Activated CD4-positive, alpha-beta T cell treated with anti-CD3 and anti-CD28 coated beads for 1 hour (primary cell): ENCODE results near the gene ADPGK.
"Not testable (repeated sequence)": the region's sequence is repeated elsewhere in the genome, so short reads cannot be mapped to it uniquely, and the experiment has no call there.

Experiments
- DNase-seq: peaks from one replicate; pipeline ENCODE4 v3.0.0-alpha.2; 2020

Gene ADPGK

DNA sequence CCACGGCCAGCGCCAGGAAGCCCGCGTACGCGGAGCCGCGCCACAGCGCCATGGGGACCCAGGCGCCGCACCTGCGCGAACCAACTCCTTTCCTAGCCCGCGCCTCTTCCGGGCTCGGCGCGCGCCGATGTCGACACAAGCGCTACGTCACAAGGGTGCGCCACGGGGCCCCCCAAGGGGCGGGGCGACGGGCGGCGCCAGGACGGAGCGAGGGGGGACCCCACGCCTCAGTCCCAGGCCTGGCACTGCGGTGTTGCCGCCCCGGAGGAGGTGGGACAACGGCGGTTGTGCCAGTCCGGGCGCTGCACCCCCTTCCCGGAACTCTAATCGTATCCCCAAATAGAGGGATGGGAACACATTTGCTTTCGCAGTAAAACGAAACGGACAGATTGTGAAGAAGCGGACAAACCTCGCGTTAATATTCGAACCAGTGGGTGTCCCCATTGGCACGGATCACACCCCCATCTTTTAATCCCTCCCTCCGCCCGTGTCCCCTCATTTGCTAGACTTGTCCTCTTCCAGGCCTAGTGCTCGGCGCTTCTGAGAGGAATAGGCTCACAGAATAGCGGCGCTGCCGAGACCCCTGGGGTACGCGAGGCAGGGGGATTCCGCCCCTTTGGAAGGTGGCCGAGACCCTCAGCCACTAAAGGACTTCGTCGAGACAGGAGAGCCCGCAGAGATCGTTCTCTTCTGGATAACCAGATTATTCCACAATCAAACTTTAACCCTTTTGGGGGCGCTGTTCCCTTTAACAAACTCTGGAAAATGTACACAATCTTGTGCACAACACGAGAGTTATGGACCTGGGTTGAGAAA, at the start of gene ADPGK:
Gene ADPGK, minus strand, starts transcription at position 119 of the 816 bp plus-strand sequence. Its CDS starts 67 bp downstream, at position 52.
- peak; percentile 94 for DNase-seq

DNA sequence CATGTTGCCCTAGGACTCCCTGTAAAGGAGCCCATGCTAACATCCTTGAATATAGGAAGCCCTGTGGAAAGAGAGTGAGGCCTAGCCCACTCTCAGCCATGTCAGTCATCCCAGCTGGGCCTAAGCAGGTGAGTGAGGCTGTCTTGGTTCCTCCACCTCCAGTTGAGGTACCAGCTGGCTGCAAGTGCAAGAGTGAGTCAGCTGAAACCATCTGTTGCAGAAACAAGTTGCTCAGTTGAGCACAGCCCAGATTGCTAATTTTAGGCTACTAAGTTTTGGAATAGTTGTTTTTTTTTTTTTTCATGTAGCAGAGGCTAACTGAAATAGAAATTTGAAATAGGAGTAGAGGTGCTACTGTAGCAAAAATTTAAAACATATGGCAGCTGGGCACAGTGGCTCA, 43.7 kb upstream of the ADPGK start:
- DNase-seq: no peak

DNA sequence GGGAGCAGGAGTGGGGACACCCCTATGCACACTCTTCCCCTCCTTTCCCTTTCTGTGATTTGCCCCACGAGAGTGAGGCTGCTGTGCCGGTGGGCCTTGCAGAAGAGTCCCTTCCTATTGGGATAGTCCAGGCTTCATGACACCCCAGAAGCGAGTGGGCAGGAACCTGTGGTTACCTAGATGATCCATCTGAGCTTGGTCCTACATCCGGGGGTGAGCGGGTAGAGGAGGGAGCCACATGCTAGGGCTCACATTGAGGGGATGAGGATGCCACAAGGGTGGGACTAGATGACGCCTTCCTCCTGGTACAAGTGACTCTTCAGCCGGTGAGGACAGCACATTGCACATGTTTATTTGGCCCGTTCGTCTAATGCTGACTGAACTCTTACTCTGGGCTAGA, 43.1 kb upstream of the ADPGK start:
- no peak for DNase-seq

DNA sequence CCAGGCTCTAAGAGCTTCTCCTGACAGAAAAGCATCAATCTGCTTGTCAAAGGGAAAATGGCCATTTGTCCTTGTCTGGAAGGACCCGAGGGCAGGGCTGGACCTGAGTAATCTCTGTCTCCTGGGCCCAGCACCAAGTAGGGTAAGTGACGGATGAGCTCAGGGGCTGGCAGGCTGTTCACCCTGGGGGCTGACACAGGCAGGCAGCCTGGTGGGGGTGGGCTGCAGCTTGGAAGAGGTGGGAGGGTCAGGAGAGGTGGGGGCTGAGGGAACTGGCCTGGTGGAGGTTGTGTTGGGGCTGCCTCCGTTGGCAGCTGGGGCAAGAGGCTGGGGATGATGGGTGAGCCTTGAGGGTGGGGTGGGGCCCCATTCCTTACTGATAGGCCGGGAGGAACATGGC, 42.3 kb upstream of the ADPGK start:
- DNase-seq: no peak

DNA sequence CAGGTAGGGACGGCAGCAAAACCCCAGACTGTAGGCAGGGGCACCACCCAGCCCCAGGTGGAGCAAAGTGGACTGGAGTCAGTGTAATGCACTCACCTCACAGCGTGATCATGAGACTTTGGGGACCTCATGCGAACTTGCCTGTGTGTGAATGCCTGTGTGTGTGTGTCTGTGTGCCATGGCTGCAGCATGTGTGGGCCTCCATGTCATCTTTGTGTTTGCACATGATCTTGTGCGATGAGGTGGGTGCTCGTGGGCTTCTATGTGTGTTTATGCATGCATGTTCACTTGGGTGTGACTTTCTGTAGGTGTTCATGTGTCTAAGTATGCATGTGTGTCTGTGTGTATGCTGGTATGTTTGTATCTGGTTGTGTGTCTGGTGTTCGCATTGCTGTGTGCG, 41.2 kb upstream of the ADPGK start:
- no peak for DNase-seq

DNA sequence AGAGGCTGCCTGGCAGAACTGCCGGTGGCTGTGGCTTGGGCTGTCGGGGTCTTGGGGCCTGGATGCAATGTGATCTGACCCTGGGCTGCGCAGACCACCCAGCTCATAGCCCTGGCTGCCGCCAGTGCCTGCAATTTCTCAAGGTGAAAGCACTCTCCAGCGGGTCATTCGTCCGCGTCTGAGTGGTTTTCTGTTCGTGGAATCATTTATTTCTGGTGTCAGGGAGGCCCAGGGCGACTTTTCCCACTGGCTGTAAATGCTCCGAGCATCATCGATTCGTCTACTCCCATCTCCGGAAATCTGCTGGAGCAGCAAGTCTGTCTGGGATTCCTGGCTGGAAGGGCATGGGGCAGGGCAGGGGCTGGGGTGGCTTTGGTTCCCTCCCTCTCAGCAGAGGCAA, 40.6 kb upstream of the ADPGK start:
- DNase-seq: no peak

DNA sequence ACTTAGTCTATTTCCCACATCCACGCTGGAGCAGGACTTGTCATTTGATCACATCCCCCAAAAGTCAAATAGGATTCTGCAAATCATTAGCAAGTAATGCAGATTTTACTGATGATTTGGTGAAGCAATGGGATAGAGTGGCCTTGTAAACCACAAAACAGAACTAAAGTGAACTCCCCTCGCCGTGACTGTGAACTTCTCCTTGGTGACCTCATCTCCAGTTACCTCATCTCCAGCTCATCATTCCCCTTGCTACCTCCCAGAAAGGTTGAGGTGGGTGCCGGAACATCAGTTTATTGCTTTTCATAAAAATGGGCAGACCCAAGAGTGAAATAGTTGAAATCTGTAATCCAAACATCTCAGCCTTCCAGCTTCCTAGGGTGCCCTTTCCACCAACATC, 36.7 kb upstream of the ADPGK start:
- no peak for DNase-seq

DNA sequence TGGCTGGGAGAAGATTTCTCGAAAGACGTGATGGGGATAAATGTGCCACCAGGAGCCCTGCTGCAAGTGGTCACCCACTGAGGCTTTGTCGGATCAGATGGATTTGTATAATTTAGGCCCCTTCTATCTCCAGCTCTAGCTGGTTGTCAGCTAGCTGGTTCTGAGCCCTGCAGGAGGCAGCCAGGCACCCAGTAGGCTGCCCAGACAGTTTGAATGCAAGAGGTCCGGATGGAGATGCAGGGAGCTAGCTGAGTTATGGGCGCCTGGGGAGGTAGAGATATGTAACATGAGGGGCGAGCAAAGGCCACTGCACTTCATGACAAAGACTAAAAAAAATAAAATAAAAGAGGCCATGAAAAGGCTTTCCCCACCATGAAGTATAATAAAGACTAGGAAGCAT, 35.1 kb upstream of the ADPGK start:
- no peak for DNase-seq

DNA sequence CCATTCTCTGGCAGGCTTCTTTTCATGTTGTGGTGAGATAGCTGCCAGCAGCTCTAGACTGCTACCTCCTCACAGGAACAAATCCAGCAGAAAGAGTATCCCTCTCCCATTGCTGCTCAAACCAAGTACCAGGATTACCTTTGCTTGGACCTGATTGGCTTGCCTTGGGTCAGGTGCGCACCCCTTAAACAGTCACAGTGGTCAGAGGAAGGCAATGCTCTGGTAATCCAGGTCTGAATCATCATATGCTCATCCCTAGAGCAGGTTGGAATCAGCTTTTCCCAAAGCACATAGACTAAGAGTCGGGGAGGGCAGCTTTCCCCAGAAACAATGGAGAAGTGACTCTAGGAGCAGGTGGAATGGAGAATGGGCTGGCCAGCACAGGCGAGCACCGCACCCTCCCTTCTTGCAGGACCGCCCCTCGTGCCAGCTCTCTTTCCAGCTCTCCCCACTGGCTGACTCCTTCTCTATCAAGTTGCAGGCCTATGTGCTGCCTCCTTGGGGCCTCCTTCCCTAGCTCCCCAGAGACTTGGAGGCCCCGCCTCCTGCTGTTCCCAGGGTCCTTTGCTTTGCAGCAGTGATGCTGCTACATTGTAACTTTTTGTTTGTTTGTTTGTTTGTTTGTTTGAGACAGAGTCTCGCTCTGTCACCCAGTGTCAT, 29.9 kb upstream of the ADPGK start:
- no peak for DNase-seq

DNA sequence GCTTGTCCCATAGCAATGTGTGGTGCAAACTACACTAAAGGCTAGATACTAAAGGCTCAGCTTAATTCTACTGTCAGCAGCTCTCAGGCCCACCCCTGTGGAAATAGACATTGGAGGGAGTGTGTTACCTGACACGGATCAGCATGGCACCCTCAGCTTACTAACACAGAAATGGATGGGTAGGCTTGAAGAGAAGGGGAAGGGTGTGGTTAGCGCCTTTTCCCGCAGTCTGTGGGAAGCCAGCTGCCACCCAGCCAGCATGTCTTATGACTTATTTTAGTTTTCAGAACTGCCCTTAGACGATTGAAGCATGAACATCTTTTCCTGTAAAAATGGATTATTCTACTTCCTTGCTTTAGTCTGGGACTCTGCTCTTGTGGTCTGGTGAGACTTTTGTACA, 25.8 kb upstream of the ADPGK start:
- no peak for DNase-seq

DNA sequence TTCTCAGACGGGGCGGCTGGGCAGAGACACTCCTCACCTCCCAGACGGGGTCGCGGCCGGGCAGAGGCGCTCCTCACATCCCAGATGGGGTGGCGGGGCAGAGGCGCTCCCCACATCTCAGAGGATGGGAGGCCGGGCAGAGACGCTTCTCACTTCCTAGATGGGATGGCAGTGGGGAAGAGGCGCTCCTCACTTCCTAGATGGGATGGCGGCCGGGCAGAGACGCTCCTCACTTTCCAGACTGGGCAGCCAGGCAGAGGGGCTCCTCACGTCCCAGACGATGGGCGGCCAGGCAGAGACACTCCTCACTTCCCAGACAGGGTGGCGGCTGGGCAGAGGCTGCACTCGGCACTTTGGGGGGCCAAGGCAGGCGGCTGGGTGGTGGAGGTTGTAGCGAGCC, 23.8 kb upstream of the ADPGK start:
- not testable (repeated sequence) for DNase-seq

DNA sequence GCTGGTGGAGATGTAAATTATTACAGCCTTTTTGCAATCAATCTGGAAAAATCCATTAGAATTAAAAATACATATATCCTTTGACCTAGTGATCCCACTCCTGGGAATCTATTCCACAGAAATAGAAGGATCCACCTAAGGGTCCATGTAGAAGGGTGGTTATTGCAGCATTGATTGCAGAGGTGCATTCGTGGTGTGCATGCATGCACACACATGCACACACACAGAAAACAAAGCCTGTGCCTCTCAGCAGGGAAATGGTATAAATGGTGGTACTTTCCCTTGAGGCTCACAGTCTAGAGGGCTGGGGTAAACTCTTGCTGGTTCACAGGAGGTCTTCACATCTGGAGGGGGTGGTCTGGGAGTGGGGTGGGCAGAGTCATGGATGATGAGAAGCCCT, 19.4 kb upstream of the ADPGK start:
- DNase-seq: no peak

DNA sequence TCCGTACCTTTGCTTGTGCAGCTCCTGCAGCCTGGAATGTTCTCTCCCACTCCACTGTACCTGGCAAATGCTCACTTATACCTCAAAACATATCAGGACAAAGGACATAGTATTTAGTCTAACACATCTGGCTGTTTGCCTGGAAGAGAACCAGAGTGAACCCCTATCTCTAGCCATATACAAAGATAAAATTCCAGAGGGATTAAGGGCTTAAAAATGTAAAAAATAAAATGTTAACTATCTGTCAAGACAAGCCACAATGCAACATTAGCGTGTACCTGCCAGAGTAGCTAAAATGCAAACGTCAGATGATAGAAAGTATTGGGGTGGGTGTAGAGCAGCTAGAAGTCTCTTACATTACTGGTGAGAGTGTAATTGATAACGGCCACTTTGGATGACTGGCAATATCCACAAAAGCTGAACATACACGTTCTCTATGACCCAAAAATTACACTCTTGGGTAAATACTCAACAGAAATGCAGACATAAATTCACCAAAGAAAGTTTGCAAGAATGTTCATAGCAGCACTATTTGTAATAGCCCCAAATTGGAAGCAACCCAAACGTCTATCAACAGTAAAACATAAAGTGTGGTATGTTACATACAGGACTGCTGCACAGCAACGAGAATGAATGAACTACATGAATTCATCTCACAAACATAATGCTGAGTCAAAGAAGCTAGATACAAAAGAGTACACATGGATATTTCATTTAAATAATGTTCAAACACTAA, 18.2 kb upstream of the ADPGK start:
- DNase-seq: no peak

DNA sequence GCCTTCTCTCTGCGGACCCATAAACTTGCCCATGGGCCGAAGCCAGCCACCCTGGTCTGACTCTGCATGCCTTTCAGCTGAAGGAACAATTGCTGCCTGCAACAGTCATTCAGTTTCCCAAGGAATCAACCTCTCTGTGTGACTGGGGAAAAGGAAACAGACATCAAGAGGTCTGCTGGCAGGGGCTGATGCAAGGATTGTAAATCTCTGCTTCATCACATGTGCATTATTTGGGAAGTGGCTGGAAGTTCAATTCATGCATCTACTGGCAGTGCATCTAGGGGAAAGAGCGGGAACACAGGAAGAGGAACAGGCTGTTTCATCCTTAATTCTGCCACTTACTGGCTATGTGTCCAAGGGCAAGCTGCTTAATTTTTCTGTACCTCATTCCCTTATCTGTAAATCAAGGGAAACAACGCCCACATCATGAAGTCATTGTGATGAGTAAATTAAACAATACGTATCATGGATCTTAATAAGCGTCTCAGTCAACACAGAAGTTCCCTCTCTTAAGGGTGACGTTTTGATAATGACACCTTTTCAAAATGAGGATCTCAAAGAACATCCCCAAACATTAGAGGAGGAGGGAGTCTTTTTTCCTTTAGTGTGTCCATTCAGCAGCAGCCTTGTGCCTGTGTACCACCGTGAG, 17.4 kb upstream of the ADPGK start:
- DNase-seq: no peak

DNA sequence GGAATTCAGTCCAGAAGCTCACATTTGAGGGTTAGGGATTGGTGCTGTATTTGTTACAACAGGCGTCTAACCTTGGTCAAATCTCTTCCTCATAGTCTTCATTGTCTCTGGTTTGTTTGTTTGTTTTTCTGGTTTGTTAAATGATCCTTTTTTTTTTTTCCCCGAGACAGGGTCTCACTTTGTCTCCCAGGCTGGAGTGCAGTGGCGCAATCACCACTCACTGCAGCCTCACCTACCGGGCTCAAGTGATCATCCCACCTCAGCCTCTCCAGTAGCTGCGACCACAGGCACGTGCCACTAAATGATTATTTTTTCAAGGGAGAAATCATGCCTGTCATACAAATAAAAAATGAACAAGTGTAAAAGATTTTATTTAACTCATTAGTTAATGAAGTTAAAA, 14.3 kb upstream of the ADPGK start:
- no peak for DNase-seq

DNA sequence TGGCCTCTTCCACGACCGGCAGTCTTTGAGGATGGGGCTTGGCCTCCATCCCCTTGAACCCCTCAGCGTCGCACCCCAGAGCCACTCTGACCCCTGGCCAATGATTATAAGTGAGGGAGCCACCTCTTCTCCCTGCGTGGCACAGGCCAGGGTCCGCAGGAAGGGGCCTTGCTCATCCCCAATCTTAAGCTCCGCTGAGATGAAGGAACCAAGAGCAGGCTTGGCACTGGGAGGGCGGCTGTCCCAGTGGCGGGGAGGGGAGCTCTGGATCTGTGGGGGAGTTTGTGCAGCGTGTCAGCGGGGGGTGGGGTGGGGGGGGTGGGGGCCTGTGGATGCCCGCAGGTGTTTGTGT, 13.8 kb upstream of the ADPGK start:
- no peak for DNase-seq

DNA sequence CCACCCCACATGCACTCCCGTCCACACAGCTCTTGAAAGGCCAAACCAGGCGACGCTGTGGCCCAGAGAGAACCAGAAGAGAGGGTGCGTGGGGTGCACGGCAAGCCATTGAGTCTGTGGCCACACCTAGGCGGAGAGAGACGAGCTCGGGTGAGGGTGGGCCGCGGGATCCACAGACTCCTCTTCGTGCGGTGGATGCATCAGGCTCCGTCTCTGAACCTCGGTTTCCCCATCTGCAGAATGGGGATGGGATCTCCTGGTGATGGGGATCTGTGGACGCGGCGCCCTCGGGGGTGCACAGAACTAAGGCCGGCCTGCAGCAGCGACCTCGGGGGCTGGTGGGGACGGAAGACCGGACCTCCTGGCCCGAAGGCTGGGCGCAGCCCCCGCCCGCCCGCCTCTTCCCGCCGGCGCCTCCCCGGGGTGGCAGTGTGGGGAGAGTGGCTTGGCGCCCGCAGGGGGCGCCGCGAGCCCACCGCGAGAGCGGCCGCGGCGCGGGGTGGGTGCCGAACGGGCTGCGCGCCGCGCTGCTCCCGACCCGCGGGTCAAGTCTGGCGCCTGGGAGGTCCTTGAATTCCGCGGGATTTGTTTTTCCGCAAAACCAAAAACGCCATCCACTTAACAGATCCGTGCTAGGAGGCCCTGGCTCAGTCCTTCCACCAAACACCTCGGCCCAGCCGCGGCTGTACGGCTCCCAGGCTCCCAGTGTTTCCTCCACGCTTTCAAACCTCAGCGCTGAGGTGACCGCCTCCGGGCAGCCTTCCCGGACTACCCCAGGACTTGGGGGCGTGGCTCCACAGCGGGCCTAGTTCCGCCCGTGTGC, 13.2 kb upstream of the ADPGK start:
- DNase-seq: peak; percentile 13

DNA sequence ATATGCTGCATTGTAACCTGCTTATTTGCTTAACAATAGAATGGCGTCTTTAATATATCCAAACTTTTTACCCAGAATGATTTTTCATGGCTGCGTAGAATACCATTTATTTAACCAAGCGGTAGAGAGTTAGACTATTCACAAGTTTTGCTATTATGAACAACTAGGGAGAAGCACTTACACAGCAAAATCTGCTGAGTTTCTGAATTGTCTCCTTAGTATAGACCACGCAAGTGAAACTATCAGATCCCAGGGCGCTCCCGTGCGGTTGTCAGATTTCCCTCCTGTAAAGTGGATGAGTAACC, 12.6 kb upstream of the ADPGK start:
- DNase-seq: no peak

DNA sequence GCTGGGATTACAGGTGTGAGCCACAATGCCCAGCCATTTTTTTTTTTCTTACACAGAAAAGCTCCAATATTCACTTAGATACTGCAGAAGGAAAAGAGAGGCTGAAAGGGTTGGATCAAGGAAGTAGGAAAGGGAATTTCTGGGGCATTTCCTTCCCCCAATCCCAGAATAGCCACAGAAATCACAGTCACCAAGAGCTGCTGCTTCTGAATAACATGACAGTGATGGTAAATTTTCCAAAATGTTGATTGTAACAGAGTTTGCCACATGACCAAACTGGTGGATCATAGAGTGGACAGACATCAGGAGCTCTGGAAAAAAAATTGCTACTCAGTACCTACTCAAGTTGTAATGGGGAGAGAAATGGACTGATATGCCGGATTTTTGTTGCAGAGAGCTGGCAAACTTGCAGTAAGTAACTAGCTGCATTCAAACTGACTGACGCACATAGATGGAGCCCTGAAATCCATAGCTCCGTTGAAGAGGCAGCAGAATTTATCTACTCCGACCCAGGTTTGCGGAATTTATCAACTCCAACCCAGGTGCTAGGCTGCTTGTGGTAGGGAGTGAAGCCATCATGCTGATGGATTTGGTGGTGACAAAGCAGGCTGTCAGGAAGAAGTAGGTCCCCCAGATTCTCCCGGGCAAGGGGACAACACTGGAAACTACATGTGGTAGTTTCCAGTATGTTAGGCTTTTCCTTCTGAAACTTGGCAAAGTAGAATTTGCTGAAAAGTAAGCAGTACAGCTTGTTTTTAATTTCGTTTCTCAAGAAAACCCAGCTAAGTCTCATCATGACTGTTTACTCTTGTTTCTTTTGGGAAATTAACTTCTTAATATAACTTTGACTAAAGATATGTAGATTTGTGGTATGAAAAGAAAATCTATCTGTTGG, 10.5 kb upstream of the ADPGK start:
- DNase-seq: no peak

DNA sequence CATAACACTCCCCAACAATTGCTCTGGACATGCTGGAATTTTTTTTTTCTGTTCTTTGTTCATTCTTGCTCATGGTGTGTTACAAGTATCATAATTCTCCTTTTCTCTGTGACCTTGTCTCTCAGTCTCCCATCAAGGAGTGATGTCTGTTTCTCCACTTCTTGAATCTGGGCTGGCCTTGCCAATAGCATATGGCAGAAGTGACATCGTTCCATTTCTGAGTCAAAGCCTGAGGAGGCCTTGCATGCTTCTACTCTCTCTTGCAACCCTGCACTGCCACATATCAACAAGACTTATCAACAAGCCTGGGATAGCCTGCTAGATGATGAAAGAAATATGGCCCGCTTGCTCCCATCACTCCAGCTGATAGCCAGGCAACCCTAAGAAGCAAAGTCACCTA, 8.9 kb upstream of the ADPGK start:
- no peak for DNase-seq

DNA sequence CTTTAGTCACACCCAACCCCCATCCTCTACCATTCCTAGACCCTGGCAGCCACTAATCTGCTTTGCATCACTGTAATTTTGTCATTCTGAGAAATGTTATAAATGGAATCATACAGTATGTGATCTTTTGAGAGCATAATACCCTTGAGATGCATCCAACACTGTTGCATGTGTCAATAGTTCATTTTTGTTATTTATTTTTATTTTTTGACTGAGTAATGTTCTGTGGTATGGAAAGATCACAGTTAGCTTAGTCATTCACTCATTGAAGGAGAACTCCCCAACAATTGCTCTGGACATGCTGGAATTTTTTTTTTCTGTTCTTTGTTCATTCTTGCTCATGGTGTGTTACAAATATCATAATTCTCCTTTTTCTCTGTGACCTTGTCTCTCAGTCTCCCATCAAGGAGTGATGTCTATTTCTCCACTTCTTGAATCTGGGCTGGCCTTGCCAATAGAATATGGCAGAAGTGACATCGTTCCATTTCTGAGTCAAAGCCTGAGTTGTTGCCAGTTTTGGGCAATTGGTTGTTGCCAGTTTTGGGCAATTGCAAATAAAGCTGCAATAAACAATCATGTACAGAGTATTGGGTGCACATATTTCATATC, 6.8 kb upstream of the ADPGK start:
- DNase-seq: no peak
